ENCODE measurements around the gene NCKIPSD.
A peak's percentile ranks its signal among the peaks of the same experiment; 100 is the strongest.
"Not testable (repeated sequence)": the region's sequence is repeated elsewhere in the genome, so short reads cannot be mapped to it uniquely, and the experiment has no call there.

NCKIPSD gene

DNA sequence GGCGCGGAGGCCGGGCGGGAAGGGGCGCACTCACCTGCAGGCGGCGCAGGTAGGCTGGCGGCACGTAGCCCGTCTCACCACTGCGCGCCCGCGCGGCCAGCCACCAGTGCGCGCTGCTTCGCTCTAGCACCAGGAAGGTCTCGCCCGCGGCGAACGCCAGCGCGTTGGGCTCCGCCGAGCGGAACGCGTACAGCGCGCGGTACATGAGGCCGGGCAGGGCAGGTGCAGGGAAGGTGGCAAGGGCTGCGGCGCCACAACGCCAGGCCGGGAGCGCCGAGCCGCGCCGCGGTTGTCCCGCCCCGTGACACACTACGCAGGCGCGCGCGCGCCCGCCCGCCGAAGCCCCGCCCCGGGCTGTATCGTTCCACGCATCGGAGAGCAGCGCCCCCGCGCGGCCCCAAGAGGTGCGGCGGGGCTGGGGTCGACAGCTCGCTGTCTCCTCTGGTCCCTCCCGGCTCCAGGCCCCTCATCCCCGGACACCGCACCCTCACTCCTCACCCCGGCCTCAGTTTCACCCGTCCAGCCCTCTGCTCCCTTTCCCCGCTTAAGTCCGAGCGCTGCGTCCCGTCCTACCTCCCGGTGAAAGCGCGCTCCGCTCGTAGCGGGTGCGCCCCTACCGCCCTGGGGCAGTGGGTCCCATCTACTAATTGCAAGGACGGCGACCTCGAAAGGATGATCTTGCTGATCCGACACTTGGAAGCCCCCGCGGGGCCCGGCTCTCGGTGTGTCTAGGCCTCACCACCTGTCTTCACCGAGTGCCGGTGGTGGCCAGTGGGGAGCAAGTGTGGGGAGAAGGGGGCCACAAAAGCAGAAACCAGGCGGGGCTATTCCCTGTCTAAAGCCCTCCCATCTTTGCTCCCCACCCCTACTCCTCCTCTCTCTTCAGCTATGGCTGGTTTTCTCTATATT is at the start of gene NCKIPSD:
Gene NCKIPSD (minus strand): TSS at position 313 of the 909 bp plus-strand sequence. CDS start 108 bp downstream, at position 205.
- H3K36me3 Mint-ChIP-seq: peaks cover 54% of the 10 kb centered on the region
- H3K9me3 Mint-ChIP-seq: no peaks in the 10 kb centered on the region
- peak within 1 kb of the TSS; percentile 78 for H3K4me3 Mint-ChIP-seq
- DNase-seq (ENCODE audit: low spot score in 2 of 2) (peak; percentile 89 to 94), ATAC-seq (peak; percentile 89)
- H3K27ac Mint-ChIP-seq: peak within 1 kb of the TSS; percentile 90
- peaks cover 42% of the 10 kb centered on the region for H3K4me1 Mint-ChIP-seq

DNA sequence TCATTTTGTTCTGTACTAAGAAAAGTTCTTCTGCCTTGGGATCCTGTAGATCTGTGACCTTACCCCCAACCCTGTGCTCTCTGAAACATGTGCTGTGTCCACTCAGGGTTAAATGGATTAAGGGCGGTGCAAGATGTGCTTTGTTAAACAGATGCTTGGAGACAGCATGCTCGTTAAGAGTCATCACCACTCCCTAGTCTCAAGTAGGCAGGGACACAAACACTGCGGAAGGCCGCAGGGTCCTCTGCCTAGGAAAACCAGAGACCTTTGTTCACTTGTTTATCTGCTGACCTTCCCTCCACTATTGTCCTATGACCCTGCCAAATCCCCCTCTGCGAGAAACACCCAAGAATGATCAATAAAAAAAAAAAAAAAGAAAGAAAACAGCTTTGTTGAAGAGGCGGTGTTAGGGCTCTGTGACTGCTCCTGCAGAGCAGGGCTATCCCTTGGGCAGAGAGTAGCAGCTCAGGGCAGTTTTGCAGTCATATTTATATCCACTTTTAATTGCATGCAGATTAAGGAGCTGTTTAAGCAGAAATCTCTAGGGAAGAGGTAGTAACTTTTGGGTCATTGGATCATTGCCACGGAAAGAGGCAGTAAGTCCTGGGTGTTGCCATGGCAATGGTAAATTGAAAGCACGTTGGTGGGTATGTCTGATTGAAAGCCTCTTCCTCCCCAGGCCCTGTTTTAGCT is 49.5 kb upstream of the NCKIPSD start:
- not testable (repeated sequence) for H3K27ac Mint-ChIP-seq; DNase-seq (ENCODE audit: low spot score in 2 of 2); ATAC-seq; H3K36me3 Mint-ChIP-seq; H3K4me1 Mint-ChIP-seq; H3K4me3 Mint-ChIP-seq; H3K9me3 Mint-ChIP-seq

DNA sequence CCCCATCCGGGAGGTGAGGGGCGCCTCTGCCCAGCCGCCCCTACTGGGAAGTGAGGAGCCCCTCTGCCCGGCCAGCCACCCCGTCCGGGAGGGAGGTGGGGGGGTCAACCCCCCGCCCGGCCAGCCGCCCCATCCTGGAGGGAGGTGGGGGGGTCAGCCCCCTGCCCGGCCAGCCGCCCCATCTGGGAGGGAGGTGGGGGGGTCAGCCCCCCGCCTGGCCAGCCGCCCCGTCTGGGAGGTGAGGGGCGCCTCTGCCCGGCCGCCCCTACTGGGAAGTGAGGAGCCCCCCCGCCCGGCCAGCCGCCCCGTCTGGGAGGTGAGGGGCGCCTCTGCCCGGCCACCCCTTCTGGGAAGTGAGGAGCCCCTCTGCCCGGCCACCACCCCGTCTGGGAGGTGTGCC is 48.8 kb upstream of the NCKIPSD start:
- DNase-seq (ENCODE audit: low spot score in 2 of 2); ATAC-seq; H3K36me3 Mint-ChIP-seq; H3K27ac Mint-ChIP-seq; H3K4me3 Mint-ChIP-seq; H3K9me3 Mint-ChIP-seq; H3K4me1 Mint-ChIP-seq: not testable (repeated sequence)

DNA sequence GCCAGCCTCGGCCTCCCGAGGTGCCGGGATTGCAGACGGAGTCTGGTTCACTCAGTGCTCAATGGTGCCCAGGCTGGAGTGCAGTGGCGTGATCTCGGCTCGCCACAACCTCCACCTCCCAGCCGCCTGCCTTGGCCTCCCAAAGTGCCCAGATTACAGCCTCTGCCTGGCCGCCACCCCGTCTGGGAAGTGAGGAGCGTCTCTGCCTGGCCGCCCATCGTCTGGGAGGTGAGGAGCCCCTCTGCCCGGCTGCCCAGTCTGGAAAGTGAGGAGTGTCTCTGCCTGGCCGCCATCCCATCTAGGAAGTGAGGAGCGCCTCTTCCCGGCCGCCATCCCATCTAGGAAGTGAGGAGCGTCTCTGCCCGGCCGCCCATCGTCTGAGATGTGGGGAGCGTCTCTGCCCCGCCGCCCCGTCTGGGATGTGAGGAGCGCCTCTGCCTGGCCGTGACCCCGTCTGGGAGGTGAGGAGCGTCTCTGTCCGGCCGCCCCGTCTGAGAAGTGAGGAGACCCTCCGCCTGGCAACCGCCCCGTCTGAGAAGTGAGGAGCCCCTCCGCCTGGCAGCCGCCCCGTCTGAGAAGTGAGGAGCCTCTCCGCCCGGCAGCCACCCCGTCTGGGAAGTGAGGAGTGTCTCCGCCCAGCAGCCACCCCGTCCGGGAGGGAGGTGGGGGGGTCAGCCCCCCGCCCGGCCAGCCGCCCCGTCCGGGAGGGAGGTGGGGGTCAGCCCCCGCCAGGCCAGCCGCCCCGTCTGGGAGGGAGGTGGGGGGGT is 48.2 kb upstream of the NCKIPSD start:
- H3K9me3 Mint-ChIP-seq; ATAC-seq; H3K4me1 Mint-ChIP-seq; DNase-seq (ENCODE audit: low spot score in 2 of 2); H3K27ac Mint-ChIP-seq; H3K36me3 Mint-ChIP-seq; H3K4me3 Mint-ChIP-seq: not testable (repeated sequence)

DNA sequence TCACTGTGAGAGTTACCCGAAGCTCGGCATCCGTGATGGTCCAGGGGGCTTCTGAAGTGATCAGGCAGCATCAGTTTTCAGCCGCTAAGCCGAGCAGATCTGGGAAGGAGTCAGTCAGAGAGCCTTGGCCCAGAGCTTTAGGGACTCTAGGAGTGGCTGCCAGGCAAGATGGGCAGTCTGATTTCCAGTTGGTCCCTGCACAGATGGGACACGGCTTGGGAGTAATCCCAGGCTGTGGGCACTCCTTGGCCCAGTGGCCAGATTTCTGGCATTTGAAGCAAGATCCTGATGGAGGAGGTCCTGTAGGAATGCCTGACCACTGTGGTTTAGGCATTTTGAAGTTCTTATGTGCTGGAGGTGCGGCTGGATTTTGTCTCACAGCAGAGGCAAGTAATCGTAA is 41.8 kb upstream of the NCKIPSD start:
- H3K9me3 Mint-ChIP-seq: no peaks in the 10 kb centered on the region
- ATAC-seq (no peak), DNase-seq (ENCODE audit: low spot score in 2 of 2) (no peak)
- no peaks in the 10 kb centered on the region for H3K4me1 Mint-ChIP-seq
- no peak overlapping the region for H3K4me3 Mint-ChIP-seq
- H3K36me3 Mint-ChIP-seq: no peaks in the 10 kb centered on the region
- no peak overlapping the region for H3K27ac Mint-ChIP-seq

DNA sequence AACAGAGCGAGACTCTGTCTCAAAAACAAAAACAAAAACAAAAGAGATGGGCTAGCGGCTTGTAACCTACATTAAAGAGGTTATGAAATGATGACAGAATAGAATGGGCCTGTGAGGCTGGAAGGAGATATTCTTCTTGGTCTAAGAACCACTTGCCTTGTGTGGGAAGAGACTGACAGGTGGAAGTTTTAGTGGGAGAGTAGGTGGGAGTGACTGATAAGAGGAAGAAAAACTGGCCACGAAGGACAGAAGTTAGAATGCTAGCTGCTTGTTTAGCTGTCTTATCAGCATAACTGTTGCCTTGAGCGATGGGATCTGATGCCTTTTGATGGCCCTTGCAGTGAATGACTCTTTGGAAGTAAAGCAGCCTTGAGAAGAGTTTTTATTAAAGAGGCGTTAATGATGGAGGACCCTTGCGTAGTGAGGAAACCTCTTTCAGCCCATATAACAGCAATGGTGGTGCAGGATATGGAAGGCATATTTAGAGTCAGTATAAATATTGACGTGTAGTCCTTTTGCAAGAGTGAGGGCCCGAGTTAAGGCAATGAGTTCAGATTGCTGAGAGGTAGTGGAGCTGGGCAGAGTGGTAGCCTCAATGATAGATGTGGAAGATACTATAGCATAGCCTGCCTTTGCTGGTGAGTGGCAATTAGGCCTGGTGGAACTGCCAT is 39.6 kb upstream of the NCKIPSD start:
- ATAC-seq; H3K27ac Mint-ChIP-seq; DNase-seq (ENCODE audit: low spot score in 2 of 2); H3K36me3 Mint-ChIP-seq; H3K4me3 Mint-ChIP-seq; H3K4me1 Mint-ChIP-seq; H3K9me3 Mint-ChIP-seq: not testable (repeated sequence)

DNA sequence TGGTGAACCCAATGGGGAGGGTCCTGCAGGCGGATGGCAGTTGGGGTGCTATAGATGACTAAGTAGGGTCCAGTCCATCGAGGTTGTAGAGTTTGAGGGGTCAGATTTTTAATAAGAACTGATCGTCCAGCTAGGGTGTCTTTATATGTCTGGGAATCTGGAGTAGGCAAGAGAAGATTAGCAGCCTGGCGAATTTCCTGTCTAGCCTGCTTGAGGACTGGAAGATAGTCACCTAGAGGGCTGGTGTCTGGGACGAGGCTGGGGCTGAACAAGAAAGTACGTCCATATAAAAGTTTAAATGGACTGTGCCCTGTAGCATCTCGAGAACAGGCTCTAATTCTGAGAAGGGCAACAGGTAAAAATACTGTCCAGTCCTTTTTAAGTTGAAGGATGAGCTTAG is 38.0 kb upstream of the NCKIPSD start:
- no peak for DNase-seq (ENCODE audit: low spot score in 2 of 2)
- no peak overlapping the region for H3K4me3 Mint-ChIP-seq
- no peak for ATAC-seq
- H3K9me3 Mint-ChIP-seq: no peaks in the 10 kb centered on the region
- H3K4me1 Mint-ChIP-seq: no peaks in the 10 kb centered on the region
- H3K27ac Mint-ChIP-seq: no peak overlapping the region
- no peaks in the 10 kb centered on the region for H3K36me3 Mint-ChIP-seq

DNA sequence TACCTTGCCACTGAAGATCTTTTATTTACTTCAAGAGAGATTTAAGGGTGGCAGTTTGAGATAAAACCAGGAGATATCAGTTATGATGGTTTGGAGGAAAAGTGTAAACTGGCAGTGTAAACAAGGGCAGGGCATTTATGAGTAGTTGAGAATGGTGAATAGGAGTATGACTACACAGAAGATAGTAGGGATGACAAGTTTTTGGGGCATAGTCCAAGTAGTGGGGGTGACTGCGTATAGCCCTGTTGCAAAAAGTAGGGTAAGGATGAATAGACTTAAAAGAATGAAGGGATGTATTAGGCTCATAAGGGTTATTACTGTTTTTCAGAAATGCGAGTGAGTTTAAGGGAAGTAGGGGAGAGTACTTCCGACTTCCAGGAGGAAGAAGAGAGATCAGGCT is 37.6 kb upstream of the NCKIPSD start:
- not testable (repeated sequence) for H3K4me1 Mint-ChIP-seq; ATAC-seq; H3K27ac Mint-ChIP-seq; H3K4me3 Mint-ChIP-seq; DNase-seq (ENCODE audit: low spot score in 2 of 2); H3K36me3 Mint-ChIP-seq; H3K9me3 Mint-ChIP-seq

DNA sequence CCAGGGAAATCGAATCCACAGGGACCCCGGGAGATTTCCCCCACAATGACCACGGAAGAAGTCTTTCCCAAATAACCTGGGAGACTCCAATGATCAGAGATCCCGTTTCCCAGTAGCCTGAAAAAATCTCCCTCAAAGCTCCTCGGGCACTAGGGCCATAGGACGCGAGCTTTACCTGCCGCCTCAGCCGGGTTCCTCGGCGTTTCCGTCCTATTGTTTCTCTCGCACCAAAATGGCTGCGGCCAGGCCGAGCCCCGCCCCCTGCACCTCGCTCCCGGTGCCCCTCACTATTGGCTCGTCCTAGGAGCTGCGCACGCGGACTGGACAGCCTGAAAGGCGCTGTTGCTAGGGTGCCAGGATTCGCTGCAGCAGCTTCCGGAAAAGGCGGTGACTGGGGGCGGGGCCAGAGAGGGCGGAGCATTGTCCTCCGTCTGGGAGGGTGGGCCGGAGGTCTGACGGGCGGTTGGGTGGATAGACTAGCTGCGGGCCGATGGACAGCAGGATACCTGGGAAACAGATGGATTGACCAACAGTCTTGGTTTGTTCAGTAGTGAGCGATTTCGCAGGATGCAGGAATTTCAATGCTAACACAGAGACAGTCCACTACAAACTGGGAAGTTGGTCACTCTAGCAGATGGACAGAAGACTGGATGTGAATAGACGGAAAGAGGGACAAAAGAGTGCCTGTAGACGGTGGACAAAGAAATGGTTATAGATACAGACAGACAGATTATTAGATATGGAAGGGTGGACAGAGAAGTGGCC is 31.4 kb upstream of the NCKIPSD start, which contains the start of gene IP6K2:
Gene IP6K2 (minus strand): TSS at position 240 of the 765 bp plus-strand sequence. CDS start 21,930 bp downstream, outside the sequence.
- peak; percentile 99 for ATAC-seq
- peak within 1 kb of the TSS; percentile 94 for H3K27ac Mint-ChIP-seq

DNA sequence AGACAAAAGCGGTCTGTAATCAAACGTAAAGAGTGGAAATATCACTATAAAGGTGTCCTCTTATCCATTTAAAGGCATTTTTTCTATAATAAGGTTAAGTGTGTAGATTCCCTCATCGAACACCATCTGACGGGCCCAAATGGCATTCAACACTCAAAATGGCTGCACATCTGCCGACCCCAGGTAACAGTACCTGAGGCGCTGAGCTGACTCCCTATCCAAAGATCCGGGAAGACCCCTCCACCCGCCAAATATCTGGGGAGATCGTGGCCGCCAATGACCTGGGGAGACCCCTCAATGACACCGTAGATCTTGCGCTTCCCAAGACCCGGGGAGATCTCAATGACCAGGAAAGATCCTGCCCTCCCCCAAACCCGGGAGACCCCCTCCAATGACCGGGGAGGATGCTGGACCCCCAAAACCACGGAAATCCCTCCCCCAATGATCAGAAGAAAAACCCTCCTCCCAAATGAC is 30.8 kb upstream of the NCKIPSD start:
- DNase-seq (ENCODE audit: low spot score in 2 of 2) (peak in 1 of 2 donors; percentile 69), ATAC-seq (no peak)
- H3K27ac Mint-ChIP-seq: peak overlapping the region; percentile 94
- H3K4me1 Mint-ChIP-seq: peaks cover 40% of the 10 kb centered on the region
- peaks cover 58% of the 10 kb centered on the region for H3K36me3 Mint-ChIP-seq
- no peaks in the 10 kb centered on the region for H3K9me3 Mint-ChIP-seq
- peak overlapping the region; percentile 93 for H3K4me3 Mint-ChIP-seq

More for the DNA sequence above, 31.4 kb upstream of the NCKIPSD start, which contains the start of gene IP6K2:
- Mint-ChIP-seq H3K4me1 (peaks cover 36% of the 10 kb centered on the region), H3K9me3 (no peaks in the 10 kb centered on the region), H3K4me3 (peak within 1 kb of the TSS; percentile 93), H3K36me3 (peaks cover 51% of the 10 kb centered on the region)
- DNase-seq (ENCODE audit: low spot score in 2 of 2): peak; percentile 94 to 100

DNA sequence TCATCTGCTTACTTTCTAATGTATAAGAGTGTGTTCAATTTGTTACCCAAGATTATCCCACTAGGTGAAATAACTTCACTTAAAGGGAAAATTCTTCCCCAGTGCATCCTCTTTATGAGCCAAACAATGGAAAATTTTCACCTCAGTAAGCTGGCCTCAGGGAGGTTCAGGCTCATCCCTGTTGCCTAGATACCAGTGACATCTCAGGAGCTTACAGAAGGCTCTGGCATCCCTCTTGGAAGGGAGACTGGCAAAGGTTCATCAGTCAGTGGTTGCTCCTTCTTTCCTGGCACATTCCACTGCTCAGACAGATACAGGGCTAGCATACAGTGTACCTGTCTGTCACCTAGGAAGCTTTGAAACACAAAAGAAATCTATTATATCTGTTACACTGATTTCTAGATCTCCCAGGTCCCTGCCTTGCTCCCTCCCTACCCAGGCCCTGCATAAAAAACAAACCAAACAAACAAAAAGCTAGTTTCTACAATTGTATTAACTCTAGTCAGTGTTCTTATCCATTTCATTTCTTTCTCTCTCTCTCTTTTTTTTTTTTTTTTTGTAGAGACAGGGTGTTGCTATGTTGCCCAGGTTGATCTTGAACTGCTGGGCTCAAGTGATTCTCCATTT is 29.6 kb upstream of the NCKIPSD start:
- ATAC-seq (no peak), DNase-seq (ENCODE audit: low spot score in 2 of 2) (no peak)
- H3K9me3 Mint-ChIP-seq: no peaks in the 10 kb centered on the region
- peak overlapping the region; percentile 94 for H3K27ac Mint-ChIP-seq
- peaks cover 70% of the 10 kb centered on the region for H3K36me3 Mint-ChIP-seq
- peaks cover 48% of the 10 kb centered on the region for H3K4me1 Mint-ChIP-seq
- H3K4me3 Mint-ChIP-seq: peak overlapping the region; percentile 93

DNA sequence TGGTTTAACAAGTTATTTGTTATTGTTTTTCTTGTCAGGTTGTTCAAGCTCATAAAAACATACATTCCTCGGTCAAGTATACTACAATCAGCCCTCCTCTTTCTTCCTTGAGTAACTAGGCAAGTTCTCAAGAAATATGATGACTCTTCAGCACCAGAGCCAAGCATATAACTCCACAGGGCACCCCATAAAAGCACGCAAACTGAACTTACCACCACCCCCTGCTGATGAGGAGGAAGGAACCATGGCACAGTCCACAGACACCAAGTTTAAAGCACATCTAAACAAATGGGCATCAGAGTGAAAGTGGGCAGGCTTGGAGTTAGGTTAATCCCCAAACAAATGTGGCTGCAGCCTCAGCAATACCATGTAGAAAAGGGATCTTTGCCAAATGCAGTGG is 26.0 kb upstream of the NCKIPSD start:
- H3K4me1 Mint-ChIP-seq: peaks cover 56% of the 10 kb centered on the region
- no peak overlapping the region for H3K4me3 Mint-ChIP-seq
- no peaks in the 10 kb centered on the region for H3K9me3 Mint-ChIP-seq
- ATAC-seq (no peak), DNase-seq (ENCODE audit: low spot score in 2 of 2) (no peak)
- peak overlapping the region; percentile 79 for H3K27ac Mint-ChIP-seq
- peaks cover 97% of the 10 kb centered on the region for H3K36me3 Mint-ChIP-seq

DNA sequence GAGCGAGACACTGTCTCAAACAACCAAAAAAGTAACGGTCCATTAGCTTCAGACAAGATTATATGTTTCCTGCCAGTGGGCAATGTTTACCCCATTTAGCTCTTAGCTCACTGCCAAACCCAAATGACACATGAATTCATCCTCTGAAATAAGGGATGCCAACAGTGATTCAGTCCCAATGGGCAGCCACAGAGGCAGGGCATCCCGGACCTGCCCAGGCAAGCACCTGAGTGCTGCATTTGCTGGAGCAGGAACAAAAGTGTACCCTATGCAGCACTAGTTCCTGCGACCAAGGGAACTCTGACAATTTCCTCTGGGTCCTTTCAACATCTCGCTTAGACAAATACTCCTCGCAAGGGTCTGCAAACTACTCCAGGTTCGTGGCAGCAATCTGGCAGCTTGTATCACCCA is 23.3 kb upstream of the NCKIPSD start:
- ATAC-seq (peak; percentile 34), DNase-seq (ENCODE audit: low spot score in 2 of 2) (no peak)
- peaks cover 97% of the 10 kb centered on the region for H3K36me3 Mint-ChIP-seq
- H3K4me3 Mint-ChIP-seq: no peak overlapping the region
- no peaks in the 10 kb centered on the region for H3K9me3 Mint-ChIP-seq
- H3K27ac Mint-ChIP-seq: peak overlapping the region; percentile 79
- H3K4me1 Mint-ChIP-seq: peaks cover 39% of the 10 kb centered on the region
